DMS114 treated with DMSO at 0.1 percent for 48 hours (cell line): ENCODE data around the gene KCP.

ENCODE experiments used
- DNase-seq: peaks from one replicate; lab custom pipeline; 2025; ENCODE audit not compliant: unreplicated experiment; lab: John Stamatoyannopoulos, UW

KCP gene

GRCh38 chr7:128939075-128939860 is 28.8 kb upstream of the KCP start:
- DNase-seq: no peak

GRCh38 chr7:128938544-128939074 is 28.1 kb upstream of the KCP start:
- DNase-seq: no peak

GRCh38 chr7:128937647-128938543 is 27.4 kb upstream of the KCP start, which contains the start of gene IRF5:
Gene IRF5, plus strand, starts transcription at chr7:128937927. Its CDS starts 4,155 bp downstream, at chr7:128942082.
- no peak for DNase-seq

- DNase-seq: no peak
These were observed 26.8 kb upstream of the KCP start for GRCh38 chr7:128937271-128937646.

- DNase-seq: no peak
These were observed 26.3 kb upstream of the KCP start for GRCh38 chr7:128936798-128937197.

GRCh38 chr7:128935342-128935730 is 24.8 kb upstream of the KCP start:
- DNase-seq: no peak

GRCh38 chr7:128934361-128935341 is 24.1 kb upstream of the KCP start:
- DNase-seq: no peak

- DNase-seq: no peak
These were observed 22.8 kb upstream of the KCP start for GRCh38 chr7:128933180-128933891.

- no peak for DNase-seq
These were observed 22.3 kb upstream of the KCP start for GRCh38 chr7:128932862-128933179.

- DNase-seq: no peak
These were observed 21.7 kb upstream of the KCP start for GRCh38 chr7:128931965-128932861.

GRCh38 chr7:128931190-128931798 is 20.8 kb upstream of the KCP start:
- DNase-seq: no peak

GRCh38 chr7:128928882-128929788 is 18.6 kb upstream of the KCP start:
- DNase-seq: no peak

- DNase-seq: no peak
These were observed 17.8 kb upstream of the KCP start for GRCh38 chr7:128928159-128928813.

- DNase-seq: no peak
These were observed 14.4 kb upstream of the KCP start for GRCh38 chr7:128924707-128925588.

- no peak for DNase-seq
These were observed 12.9 kb upstream of the KCP start for GRCh38 chr7:128923411-128923800.
